Testis (tissue), 3 donors: ENCODE results near the gene FXYD2. TPM values are rescaled to one million over a fixed set of nuclear protein-coding genes. Genes with fewer than 3 reads are reported as not detected.
A peak's percentile ranks its signal among the peaks of the same experiment; 100 is the strongest.
"Not testable (repeated sequence)": the region's sequence is repeated elsewhere in the genome, so short reads cannot be mapped to it uniquely, and the experiment has no call there.

ENCODE experiments used
- DNase-seq: peaks from one replicate; pipeline ENCODE4 v3.0.0-alpha.2; 2019
- H3K27ac ChIP-seq, 2 donors: fragments of 200-600 bp; sonication (generic); one replicate each; pipeline ENCODE4 v1.5.1; 2019
- H3K27me3 ChIP-seq: fragments of 200-600 bp; sonication (generic); one replicate; pipeline ENCODE4 v1.5.1; 2019
- H3K36me3 ChIP-seq: fragments of 200-600 bp; sonication (generic); one replicate; pipeline ENCODE4 v1.5.1; 2017; ENCODE audit warnings: low read depth; ENCODE audit errors: missing control alignments
- H3K4me1 ChIP-seq: fragments of 200-600 bp; sonication (generic); one replicate; pipeline ENCODE4 v1.5.1; 2019
- H3K4me3 ChIP-seq, 2 donors: fragments of 200-600 bp; sonication (generic); one replicate each; pipeline ENCODE4 v1.5.1; 2017 to 2019
- H3K9me3 ChIP-seq: fragments of 200-600 bp; sonication (generic); one replicate; pipeline ENCODE4 v1.5.1; 2017
- CTCF ChIP-seq, 3 experiments: fragments of 450-650 bp in 2 of 3; fragments of 200-600 bp in 1 of 3; sonication (generic) in 1 of 3; IDR thresholded peaks; one replicate each; pipeline ENCODE4 v1.5.1; 2016 to 2019; ENCODE audit warnings: antibody characterized with exemption in 3 of 3, mild to moderate bottlenecking in 2 of 3, moderate library complexity in 1 of 3
- POLR2A ChIP-seq: fragments of 450-650 bp; IDR thresholded peaks from one replicate; pipeline ENCODE4 v1.6.1; 2017; ENCODE audit warnings: antibody characterized with exemption, mild to moderate bottlenecking, moderate library complexity
- WGBS, 2 donors: methylation state at CpG; one replicate each; pipeline ENCODE4 v1.1.5; 2018; 5-methylcytosine and 5-hydroxymethylcytosine counted together
- intact Hi-C: fragments of 100-400 bp; cut with DNase I; formaldehyde crosslinking; loops from one replicate; pipeline ENCODE4 v1.15.1; 2023; ENCODE audit warnings: low total_unique reads
- polyA plus RNA-seq: library from polyadenylated mRNA; stranded (reverse); fragments of 350-450 nt; fragmentation: Illumina TruSeq; extraction: RNeasy Lipid Tissue Mini Kit (QIAGEN cat#74804); gene quantifications from one replicate; pipeline ENCODE4 v1.2.3, GENCODE V29; 2014; ENCODE audit warnings: low read depth, low replicate concordance; ENCODE audit not compliant: insufficient read depth
- total RNA-seq, 2 donors: library from RNA; depleted of rRNA; stranded (reverse); fragments of >200 nt; gene quantifications; one replicate each; pipeline ENCODE4 v1.2.3, GENCODE V29; 2016

The FXYD2 gene
- total and polyA plus RNA-seq, 3 donors from 2014 or later: 5.3 to 8.3 (median 7.6) TPM

GRCh38 chr11:117868815-117869561, 44.4 kb upstream of the FXYD2 start:
- intact Hi-C loops: no loop called here
- Histone ChIP-seq H3K36me3 (no peaks in the 10 kb centered on the region), H3K27ac (peak overlapping the region; percentile 68 to 85), H3K27me3 (no peaks in the 10 kb centered on the region), H3K4me3 (no peak overlapping the region), H3K9me3 (no peaks in the 10 kb centered on the region), H3K4me1 (peaks cover 79% of the 10 kb centered on the region)
- TF ChIP-seq POLR2A (no peak), CTCF (IDR thresholded peaks at IDR 0.05) (no peak)
- no peak for DNase-seq
- WGBS, 2 donors: 53 to 58% methylated on average over 10 to 17 of the region's 17 CpGs

GRCh38 chr11:117868088-117868487, 43.5 kb upstream of the FXYD2 start:
- H3K36me3 ChIP-seq: no peaks in the 10 kb centered on the region
- peaks cover 72% of the 10 kb centered on the region for H3K4me1 ChIP-seq
- intact Hi-C loops: no loop called here
- WGBS, 2 donors: 59 to 65% methylated on average over 11 of the region's 11 CpGs
- no peak for TF ChIP-seq CTCF (IDR thresholded peaks at IDR 0.05)
- no peak for TF ChIP-seq POLR2A
- no peaks in the 10 kb centered on the region for H3K27me3 ChIP-seq
- no peaks in the 10 kb centered on the region for H3K9me3 ChIP-seq
- DNase-seq: peak; percentile 81
- H3K27ac ChIP-seq: peak overlapping the region; percentile 68 to 85
- H3K4me3 ChIP-seq: no peak overlapping the region

GRCh38 chr11:117866526-117866925, 42.0 kb upstream of the FXYD2 start:
- no peak for DNase-seq
- peaks cover 72% of the 10 kb centered on the region for H3K4me1 ChIP-seq
- intact Hi-C loops: no loop called here

GRCh38 chr11:117865546-117865945, 41.0 kb upstream of the FXYD2 start:
- H3K36me3 ChIP-seq, H3K4me3 ChIP-seq, H3K27me3 ChIP-seq, H3K9me3 ChIP-seq, DNase-seq, intact Hi-C loops: not testable (repeated sequence)
- peaks cover 72% of the 10 kb centered on the region for H3K4me1 ChIP-seq
- WGBS, 2 donors: 93 to 94% methylated on average over 13 of the region's 13 CpGs
- peak overlapping the region; percentile 13 to 68 for H3K27ac ChIP-seq

More at GRCh38 chr11:117866526-117866925, 42.0 kb upstream of the FXYD2 start:
- Histone ChIP-seq H3K27ac (peak overlapping the region; percentile 68 to 85), H3K27me3 (no peaks in the 10 kb centered on the region), H3K36me3 (no peaks in the 10 kb centered on the region), H3K9me3 (no peaks in the 10 kb centered on the region), H3K4me3 (no peak overlapping the region)
- TF ChIP-seq CTCF (IDR thresholded peaks at IDR 0.05): no peak
- 41 to 75% methylated on average over 4 to 5 of the region's 5 CpGs for WGBS, 2 donors

- intact Hi-C loops: no loop called here
- H3K4me3 ChIP-seq: no peak overlapping the region
- WGBS, 2 donors: 74 to 88% methylated on average over 1 of the region's 1 CpG
- H3K36me3 ChIP-seq: no peaks in the 10 kb centered on the region
- TF ChIP-seq CTCF (IDR thresholded peaks at IDR 0.05): no peak
- no peak for TF ChIP-seq POLR2A
- no peaks in the 10 kb centered on the region for H3K27me3 ChIP-seq
- H3K9me3 ChIP-seq: no peaks in the 10 kb centered on the region
- no peak for DNase-seq
- H3K4me1 ChIP-seq: peaks cover 72% of the 10 kb centered on the region
- no peak overlapping the region for H3K27ac ChIP-seq
These were observed 38.8 kb upstream of the FXYD2 start for GRCh38 chr11:117863383-117863782.
